NCI-H2196 (cell line): ENCODE data around the gene NFE2.

ENCODE experiments used
- DNase-seq: peaks from one replicate; lab custom pipeline; 2025; ENCODE audit not compliant: unreplicated experiment; lab: John Stamatoyannopoulos, UW

NFE2 gene

DNA sequence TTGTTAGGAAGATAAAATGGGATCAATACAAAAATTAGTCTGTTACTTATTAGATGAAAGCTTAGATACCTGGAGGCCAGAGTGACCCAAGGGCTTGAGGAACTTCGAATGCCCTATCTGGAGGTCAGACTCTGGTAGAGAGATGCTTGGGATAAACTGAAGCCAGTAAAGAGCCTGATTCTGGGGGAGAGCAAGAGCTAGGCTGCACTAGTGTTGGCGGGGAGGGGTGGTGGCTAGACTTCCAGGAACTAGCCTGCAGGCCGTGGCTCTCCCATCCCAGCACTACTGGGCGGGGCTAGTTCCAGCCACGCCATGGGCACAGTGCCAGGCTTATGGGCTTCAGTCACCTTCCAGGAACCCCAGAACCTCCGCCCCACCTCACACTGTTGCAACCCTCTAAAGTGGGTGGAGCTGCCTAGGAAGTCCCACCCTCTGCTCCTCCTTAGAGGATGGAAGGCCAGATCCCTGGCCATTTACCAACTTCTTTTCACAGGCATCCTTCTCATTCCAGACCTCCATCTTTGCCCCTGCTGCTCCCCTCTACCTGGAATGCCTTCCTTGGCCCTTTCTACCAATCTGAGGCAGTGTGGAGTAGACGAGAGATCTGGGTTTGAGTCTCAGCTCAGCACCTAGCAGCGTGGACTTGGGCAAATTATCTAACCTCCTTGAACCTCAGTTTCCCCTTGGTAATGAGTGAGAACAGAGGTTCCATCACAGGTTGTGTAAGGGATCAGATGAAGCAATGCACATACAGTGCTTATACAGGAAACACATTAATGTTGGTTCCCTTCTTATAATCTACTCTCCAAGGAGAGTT lies 6.3 kb upstream of the NFE2 start:
- peak; percentile 52 for DNase-seq

DNA sequence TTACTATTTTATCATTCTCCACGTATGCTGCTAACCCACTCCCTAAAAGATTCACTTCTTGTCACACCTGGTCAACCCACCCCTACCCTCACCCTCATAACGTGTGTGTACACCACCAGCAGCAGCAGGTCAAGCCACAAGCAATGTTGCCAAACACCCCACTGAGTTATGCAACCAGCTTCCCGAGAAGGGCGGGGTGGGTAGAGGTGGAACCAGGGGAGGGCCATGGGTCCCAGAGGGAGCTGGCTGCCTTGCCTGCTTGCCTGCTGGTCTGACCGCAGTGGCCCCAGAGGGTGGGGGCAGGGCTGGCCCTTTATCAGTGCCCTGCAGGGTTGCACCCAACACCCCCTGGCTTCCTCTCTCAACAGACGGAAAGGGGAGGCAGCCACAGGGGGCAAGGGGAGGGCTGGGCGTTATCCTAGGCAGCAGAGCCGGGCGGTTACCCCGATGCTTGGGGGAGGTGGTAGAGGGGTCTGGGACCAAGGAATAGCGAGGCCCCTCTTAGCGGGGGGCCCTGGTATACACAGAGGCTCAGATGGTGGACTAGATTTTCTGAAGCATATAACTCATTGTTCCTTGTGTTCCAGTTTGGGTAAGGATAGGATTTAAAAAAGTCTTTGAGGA lies 3.5 kb upstream of the NFE2 start:
- no peak for DNase-seq

DNA sequence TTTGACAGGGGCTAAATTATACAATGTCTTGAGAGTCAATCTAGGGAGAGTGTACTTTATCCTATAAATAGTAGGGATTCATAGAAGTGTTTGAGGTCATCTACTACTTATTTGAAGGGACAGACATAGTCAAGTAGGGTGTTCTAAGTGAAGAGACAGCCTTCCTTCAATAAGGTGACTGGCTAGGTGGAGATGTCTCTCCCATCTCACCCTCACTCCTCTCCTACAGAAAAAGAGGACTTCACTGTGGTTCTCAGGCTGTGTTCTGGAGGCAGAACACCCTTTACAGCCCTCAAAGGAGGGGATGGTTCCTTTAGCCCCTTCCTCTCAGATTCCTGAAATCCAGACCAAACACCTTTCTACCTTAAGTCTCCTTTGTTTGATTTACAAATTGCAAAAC lies 2.8 kb upstream of the NFE2 start:
- DNase-seq, result no peak

DNA sequence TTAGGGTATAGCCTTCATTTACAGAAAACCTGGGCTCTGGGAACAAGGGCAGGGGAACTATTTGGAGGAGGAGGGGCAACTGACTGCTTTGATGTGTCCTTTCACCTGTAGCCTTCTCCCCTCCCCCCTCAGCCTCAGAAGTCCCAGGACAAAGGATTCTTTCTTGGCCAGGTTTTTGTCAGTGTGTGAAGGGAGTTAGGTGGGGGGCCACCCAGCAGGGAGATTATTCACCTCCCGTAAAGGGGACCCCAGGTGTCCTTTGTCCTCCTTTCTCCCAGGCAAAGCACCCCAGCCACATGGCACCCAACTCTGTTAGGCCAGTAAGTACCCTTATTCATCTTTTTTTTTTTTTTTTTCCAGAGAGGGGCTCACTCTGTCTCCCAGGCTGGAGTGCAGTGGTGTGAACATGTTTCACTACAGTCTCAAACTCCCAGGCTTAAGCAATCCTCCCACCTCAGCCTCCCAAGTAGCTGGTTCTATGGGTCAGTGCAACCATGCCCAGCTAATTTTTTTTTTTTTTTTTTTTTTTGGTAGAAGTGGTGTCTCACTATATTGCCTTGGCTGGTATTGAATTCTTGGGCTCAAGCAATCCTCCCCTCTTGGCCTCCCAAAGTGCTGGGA lies 723 bp upstream of the NFE2 start:
- no peak for DNase-seq

DNA sequence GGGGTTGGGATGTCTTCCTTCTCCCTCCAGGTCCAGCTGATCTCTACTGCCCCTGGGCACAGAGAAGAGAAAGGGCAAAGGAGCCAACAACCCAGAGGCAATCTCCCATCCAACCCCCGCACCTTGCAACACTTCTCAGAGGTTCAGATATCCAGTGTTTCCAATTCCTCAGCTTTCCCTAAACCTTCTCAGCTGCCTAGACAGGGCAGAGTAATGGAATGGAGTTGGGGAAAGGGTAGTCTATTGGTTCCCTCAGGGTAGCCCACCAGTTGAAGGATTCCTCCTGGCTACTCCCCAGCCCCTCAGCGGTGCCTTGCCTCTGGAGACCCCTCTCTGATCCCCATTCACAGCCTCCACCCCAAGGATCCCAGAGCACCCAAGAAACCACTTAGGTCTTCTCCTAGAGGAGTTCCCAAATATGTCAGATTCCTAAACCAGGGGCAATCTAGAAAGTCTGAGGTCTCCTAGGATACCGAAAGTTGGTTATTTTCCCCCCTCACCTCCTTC lies 537 bp downstream of the NFE2 start:
- no peak for DNase-seq

DNA sequence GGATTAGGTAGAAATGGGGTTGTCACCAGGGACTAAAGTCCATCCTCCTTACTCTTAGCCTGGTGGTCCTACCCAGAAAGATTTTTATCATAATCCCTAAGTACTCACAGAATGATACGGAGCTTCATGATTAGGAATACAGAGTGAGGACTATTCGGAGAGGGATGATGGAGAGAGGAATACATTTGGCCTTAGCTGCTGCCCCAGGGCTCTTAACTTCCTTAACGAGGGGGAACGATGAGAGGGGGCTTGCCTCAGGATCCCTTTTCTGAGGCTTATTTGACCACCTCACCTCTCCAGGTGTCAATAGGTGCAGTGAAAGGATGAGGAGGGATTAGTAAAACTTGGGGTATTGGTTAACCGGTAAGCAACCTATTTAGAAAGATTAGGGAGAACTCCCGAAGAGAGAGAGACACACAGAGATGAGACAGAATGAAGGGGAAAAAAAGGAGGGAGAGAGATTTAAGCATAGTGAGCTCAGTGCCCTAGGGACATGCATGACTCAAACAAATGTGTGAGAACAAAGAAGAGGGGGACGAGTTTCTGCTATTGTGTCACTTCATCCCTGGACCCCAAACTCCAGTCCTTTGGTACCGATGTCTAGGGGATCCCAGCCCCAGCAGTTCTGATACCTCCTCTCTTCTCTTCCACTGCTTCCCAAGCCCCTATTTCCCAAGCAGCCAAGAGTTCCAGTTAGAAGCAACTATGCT lies 1.1 kb downstream of the NFE2 start:
- DNase-seq, result no peak

DNA sequence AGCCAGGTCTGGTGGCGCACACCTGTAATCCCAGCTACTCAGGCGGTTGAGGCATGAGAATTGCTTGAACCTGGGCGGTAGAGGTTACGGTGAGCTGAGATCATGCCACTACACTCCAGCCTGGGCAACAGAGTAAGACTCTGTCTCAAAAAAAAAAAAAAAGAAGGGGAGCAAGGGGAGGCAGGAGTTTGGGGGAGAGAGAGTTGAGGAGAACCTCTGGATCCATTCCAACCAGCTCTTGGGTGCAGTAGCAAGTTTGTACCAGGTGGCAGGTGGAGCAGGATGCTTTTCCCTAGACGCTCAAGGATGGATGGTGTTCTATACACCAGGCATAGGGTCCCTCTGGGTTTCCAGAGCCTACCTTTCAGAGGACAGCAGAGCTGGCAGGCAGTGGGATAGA lies 1.9 kb downstream of the NFE2 start:
- DNase-seq, result no peak

DNA sequence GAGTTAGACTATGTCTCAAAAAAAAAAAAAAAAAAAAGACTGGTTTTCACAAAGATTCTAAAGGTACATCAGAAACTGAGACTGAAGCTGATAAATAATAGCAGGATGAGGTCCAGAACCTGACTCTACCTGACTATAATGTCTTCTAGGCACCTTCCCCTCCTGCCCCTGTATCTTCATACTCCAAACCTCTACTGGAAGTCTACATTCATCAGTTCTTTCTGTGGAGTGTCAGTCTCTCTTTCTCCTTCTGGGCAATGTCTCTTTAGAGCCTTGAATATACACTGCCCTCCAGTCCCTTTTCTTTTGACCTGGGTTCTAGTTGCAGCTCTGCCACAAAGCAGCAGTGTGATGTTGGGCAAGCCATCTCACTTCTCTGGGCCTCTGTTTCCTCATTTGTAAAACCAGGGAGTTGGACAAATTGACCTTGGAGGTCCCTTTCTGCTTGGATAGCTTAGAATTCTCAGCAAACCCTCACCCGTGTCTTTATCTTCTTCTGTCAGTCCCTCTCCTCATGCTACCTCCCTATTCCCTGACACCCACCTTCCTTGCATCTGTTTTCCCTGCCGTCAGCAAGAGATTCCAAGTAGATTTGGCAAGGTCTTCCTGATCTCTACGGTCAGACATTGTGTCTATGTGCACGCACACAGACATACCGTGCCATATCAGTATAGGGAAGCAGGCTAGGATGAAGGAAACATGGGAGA lies 4.3 kb downstream of the NFE2 start:
- DNase-seq, result no peak

DNA sequence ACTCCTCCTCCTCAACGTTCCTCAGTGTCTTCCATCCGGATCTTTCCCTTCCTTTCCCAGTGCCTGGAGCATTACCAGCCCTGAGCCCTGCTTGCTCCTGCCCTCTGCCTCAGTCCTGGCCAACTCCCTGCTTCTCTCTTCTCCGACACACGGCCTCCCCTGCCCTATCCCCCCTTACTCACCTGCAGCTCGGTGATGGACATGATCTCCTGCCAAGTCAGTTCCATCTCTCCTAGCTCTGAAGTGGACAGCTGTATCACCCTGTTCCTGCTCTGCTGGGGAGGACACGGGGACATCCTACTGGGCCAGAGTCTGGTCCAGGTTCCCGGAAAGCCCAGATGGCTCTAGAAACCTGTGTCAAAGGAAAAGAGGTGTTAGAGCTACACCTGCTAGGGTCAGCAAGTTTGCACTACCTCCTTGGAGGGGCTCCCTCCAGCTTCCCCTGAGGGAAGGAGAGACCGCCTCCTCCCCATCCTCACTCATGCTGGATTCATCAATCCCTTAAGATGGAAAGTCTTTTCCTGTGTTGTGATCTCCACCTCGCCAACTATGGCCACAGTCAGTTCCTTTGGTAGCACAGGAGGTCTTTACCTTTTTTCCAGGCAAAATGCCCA lies 5.8 kb downstream of the NFE2 start:
- no peak for DNase-seq

DNA sequence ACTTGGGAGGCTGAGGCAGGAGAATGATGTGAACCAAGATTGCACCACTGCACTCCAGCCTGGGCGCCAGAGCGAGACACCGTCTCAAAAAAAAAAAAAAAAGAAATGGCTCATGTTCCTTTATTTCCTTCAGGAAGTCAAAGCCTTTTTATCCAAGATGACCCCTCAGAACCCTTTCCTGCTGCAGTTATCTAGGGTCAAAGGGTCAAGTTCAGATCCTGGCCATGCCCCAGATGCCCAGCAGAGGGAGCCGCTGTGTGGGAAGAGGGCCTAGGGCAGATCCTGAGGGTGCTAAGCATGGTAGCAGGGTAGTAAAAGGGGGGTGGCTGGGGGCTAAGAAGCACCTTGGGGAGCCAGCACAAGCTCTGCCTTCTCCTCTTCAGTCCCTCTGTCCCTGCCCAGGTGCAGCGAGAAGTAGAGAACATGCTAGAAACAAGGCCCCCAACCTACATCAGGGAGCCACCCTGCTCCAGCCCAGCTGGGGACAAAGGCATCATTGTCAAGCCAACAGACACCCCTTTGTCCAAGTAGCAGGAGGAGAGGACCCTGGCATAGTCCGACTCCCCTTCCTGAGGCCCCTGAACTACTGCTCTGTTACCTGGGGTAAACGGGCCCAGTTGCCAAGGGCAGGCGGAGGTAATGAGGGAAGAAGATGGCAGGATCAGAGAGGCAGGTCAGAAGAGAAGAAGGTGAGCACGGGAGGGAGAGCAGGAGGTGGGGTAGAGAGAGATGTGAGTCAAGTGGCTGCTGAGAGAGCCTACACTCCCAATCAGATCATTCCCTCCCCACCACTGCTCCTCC lies 6.5 kb downstream of the NFE2 start:
- peak; percentile 73 for DNase-seq

DNA sequence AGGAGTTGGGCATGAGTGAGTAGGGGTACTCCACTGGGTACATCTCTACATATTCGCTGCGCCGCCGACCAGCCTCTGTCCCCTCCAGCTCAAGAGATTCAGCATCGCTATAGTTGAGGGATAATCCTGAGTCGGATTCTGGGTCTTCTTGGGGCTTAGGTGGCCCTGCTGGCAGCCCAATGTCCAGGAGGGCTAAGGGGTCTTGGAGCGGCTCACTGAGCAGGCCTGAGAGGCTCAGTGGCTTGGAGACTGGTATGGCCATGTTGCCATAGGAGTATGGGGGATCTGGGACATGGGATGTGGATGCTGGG lies 7.9 kb downstream of the NFE2 start:
- DNase-seq, result no peak

DNA sequence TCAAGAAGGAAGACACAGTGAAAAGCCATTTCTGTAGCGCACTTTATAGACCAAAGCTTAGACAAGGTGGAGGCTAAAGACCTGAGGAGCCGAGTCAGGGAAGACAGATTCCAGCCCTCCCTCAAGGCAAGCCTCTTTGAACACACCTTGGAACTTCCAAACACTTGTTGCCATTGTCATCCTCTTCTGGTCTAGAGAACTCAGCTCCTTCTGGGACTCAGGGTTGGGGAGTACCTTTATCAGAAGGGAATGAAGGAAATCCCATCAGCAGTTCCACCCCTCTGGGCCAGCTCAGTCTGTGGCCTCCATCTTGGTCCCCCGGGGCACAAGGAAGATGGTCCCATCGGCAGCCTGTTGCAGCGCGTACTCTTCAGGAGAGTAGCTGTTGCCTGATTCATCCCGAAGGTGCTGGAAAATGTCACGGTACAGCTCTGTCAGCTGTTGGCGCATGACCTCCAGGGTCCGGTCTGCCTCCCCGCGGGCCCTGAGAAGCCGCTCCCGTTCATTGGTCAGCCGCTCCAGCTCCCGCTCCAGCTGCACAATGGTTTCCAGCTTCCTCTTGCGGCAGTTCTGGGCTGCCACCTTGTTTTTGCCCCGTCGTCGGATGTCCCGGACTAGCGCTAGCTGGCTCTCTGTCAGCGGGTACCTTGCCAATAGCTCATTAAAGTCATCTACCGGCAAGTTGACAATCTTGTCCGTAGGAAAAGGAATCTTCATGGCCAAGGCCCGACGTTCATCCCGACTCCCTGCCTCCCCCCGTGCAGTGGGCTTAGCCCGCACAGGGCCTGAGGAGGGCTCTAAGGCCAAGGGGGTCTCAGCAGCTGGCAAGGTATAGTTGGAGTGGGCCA lies 8.5 kb downstream of the NFE2 start:
- no peak for DNase-seq

DNA sequence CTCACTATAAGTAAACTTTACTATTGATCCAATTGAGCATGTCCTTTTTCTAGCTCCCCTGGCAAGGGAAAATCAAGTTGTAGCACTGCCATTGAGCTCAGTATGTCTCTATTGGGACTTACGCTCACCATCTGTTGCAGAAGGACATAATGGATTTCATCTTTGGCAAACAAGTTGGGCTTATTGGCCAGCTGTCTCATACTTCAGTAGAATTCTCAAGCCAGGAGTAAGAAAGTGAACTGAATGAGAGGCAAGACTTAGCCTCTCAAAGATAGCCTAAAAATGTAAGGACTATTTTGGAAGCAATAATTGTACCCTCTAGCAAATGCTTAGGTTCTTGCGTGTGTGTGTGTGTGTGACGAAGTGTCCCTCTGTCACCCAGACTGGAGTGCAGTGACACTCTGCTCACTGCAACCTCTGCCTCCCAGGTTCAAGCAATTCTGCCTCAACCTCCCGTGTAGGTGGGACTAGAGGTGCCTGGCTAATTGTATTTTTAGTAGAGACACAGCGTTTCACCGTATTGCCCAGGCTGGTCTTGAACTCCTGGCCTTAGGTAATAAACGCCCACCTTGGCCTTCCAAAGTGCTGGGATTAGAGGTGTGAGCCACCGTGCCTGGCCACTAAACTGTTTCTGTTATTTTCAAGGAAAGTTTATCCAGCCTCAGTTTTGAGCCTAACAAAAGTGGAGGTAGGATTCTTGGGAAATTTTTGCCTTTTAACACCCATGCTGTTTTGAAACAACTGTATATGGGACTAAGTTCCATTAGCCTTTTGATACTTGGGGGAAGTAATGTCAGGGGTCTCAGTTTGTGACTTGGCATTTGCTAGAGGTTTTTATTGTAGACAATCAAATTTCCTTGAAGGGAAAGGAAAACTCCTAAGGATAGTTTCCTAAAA lies 13.3 kb downstream of the NFE2 start:
- DNase-seq, result no peak

DNA sequence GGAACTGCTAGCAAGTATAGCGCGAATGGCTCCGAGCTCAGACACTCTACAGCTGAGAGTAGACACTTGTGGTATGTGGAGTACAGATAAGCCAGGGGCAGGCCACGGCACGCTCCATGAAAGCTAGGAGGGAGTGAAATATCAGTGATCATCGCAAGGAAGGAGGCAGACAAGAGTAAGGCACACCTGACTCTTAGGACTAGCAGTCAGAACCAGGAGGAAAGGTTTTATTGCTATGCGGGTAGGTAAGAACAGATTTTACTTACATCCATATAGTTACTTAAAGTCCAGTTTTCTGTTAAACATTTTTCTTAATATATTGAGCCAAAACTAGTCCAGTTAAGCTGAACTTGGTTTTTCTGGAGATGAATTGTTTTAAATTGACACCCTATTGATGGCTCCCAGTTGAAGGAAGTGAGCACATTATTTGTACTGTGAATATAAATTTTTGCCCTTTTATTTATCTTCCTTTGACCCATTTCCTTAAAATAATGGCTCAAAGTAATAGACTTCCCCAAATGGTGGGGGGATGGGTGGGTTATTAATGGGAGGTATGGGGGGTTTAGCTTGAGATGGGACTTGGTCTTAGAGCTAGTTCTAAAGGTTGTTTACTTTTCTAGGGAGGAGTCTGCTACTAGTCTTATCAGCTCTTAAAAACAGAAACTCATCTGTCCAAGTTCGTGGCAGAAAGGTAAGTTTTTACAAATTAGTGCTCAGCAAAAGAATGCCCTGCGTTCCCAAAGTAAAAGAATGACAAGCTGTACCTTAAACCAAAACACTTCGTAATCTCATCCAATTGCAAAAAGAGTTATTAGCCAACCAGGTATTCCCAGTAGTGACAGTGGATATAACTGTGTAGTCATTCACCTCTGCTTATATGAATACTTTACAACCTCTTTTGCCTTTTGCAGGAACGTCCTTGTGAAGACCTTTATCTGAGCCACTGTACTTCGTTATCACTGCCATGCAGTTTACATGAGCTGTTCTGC lies 14.5 kb downstream of the NFE2 start:
- DNase-seq, result no peak

DNA sequence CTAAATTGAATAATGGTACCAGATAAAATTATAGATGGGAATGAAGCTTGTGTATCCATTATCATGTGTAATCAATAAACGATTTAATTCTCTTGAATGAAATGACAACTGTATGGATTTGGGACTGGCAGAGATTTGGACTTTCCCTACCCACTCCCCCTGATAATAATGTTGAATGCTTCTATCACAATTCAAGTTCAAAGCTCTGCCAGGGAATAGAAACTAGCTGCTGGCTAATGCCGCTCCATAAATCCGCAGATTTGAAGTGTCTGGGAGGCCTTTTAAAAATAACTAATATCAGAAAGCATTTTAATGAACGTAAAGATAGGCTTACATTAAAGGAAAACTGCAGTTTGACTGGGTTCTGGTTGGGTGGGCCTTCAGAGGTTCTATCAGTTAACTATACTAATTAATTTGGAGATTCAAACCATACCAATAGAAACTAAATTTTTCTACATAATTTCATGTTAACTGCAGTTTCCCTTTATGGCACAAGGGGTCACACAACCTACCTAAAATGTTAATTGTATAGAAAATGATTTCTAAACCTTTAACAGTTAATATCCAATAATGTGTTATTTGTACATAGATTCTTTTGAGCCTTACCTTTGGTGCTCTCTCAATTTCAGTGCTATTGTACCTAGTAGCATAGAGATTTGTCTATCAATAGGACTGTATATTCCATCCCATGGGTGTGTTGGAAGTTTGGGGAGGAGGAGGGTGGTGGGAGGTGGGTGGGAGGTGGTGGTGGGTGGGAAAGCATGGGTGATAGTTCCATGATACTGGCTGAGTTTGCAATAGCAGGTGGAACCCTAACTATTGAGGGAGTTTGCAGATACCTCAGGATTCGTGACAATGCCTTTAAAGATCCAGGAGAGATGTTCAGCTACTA lies 15.4 kb downstream of the NFE2 start:
- DNase-seq, result no peak
